HG02981 (cell line): ENCODE results near the gene STK39.

ENCODE experiments used
- ATAC-seq: cut with Tn5 transposase; IDR thresholded peaks from one replicate; pipeline ENCODE4 v1.9.1; 2021; ENCODE audit warnings: mild to moderate bottlenecking, moderate library complexity; ENCODE audit not compliant: unreplicated experiment

Gene STK39

GRCh38 chr2:168058675-168059074 lies 188.7 kb downstream of the STK39 start:
- no peak for ATAC-seq

GRCh38 chr2:168056242-168056787 lies 191.1 kb downstream of the STK39 start:
- no peak for ATAC-seq

- no peak for ATAC-seq
Observed at GRCh38 chr2:168054657-168055056, 192.7 kb downstream of the STK39 start.

- ATAC-seq = no peak
Observed at GRCh38 chr2:168053676-168054075, 193.7 kb downstream of the STK39 start.

GRCh38 chr2:168052773-168053172 lies 194.6 kb downstream of the STK39 start:
- no peak for ATAC-seq

GRCh38 chr2:168050377-168050776 lies 197.0 kb downstream of the STK39 start:
- no peak for ATAC-seq

GRCh38 chr2:168049609-168050008 lies 197.8 kb downstream of the STK39 start:
- no peak for ATAC-seq

- ATAC-seq = no peak
Observed at GRCh38 chr2:168047091-168047690, 200.2 kb downstream of the STK39 start.

GRCh38 chr2:168044579-168044978 lies 202.8 kb downstream of the STK39 start:
- ATAC-seq = no peak

- ATAC-seq = no peak
Observed at GRCh38 chr2:168044176-168044575, 203.2 kb downstream of the STK39 start.

- ATAC-seq = peak; percentile 96
Observed at GRCh38 chr2:168042127-168042824, 205.1 kb downstream of the STK39 start.

- ATAC-seq = peak; percentile 36
Observed at GRCh38 chr2:168039881-168040280, 207.5 kb downstream of the STK39 start.

- ATAC-seq = no peak
Observed at GRCh38 chr2:168037778-168038177, 209.6 kb downstream of the STK39 start.

GRCh38 chr2:168035458-168035857 lies 211.9 kb downstream of the STK39 start:
- ATAC-seq = peak; percentile 48

GRCh38 chr2:168034616-168035015 lies 212.8 kb downstream of the STK39 start:
- ATAC-seq = no peak

- no peak for ATAC-seq
Observed at GRCh38 chr2:168033966-168034365, 213.4 kb downstream of the STK39 start.

- ATAC-seq = no peak
Observed at GRCh38 chr2:168032091-168032490, 215.3 kb downstream of the STK39 start.

- ATAC-seq = peak; percentile 87
Observed at GRCh38 chr2:168030862-168031624, 216.4 kb downstream of the STK39 start.

- no peak for ATAC-seq
Observed at GRCh38 chr2:168029071-168029470, 218.3 kb downstream of the STK39 start.

- no peak for ATAC-seq
Observed at GRCh38 chr2:168028362-168028761, 219.0 kb downstream of the STK39 start.

GRCh38 chr2:168025487-168026202 lies 221.8 kb downstream of the STK39 start:
- ATAC-seq = no peak
